ENCODE data around the gene POLR2H. TPM values are rescaled to one million over a fixed set of nuclear protein-coding genes. Genes with fewer than 3 reads are reported as not detected.

Gene POLR2H
- total RNA-seq, 1 experiment from 2014 or later: 156 TPM

- no peaks in the 10 kb centered on the region for H3K27me3 ChIP-seq (ENCODE audit: control insufficient read depth, insufficient read depth, low read length)
- peaks cover 11% of the 10 kb centered on the region for H3K4me1 ChIP-seq (ENCODE audit: control insufficient read depth, insufficient read depth, low read length)
- no peaks in the 10 kb centered on the region for H3K9me3 ChIP-seq (ENCODE audit: control insufficient read depth, insufficient read depth, low read depth, low read length)
- DNase-seq (ENCODE audit: low read depth, low spot score) (no peak), ATAC-seq (no peak)
- in situ Hi-C loops (cut with HindIII; ENCODE audit: low pct_unique_long_range_greater_than_20kb, low sequenced_read_pairs): no loop called here
- CTCF ChIA-PET: no interaction called here
- intact Hi-C loops (cut with micrococcal nuclease; ENCODE audit: unreplicated experiment): no loop called here
- H3K4me3 ChIP-seq (ENCODE audit: low read depth in 2 of 2, low read length in 2 of 2): no peak overlapping the region
- no TSS peak for BruUV-seq (replicated peaks)
- POLR2A ChIA-PET: no interaction called here
- TF ChIP-seq SIN3A (IDR thresholded peaks at IDR 0.05; ENCODE audit: borderline replicate concordance, insufficient read depth, low read depth, low read length) (no peak), POLR2AphosphoS5 (IDR thresholded peaks at IDR 0.05; ENCODE audit: low read depth, low read length) (no peak), CTCF (IDR thresholded peaks at IDR 0.05) (no peak), REST (IDR thresholded peaks at IDR 0.05; ENCODE audit: insufficient read depth in 1 of 2, low read depth in 2 of 2, low read length in 1 of 2) (no peak), TCF7L2 (IDR thresholded peaks at IDR 0.05; ENCODE audit: low read depth, low read length) (no peak)
- no peaks in the 10 kb centered on the region; the same call in 1 of the 2 replicates for H3K36me3 ChIP-seq (ENCODE audit: control insufficient read depth, insufficient read depth, low read length)
- H3K27ac ChIP-seq (ENCODE audit: low read length): no peak overlapping the region
Measured at GRCh38 chr3:184341925-184342324, 19.6 kb upstream of the POLR2H start.

- in situ Hi-C loops (cut with HindIII; ENCODE audit: low pct_unique_long_range_greater_than_20kb, low sequenced_read_pairs) (no loop called here), intact Hi-C loops (cut with micrococcal nuclease; ENCODE audit: unreplicated experiment) (no loop called here)
- CTCF ChIA-PET: no interaction called here
- DNase-seq (ENCODE audit: low read depth, low spot score) (no peak), ATAC-seq (no peak)
- Histone ChIP-seq H3K4me3 (ENCODE audit: low read depth in 2 of 2, low read length in 2 of 2) (no peak overlapping the region), H3K27ac (ENCODE audit: low read length) (no peak overlapping the region), H3K27me3 (ENCODE audit: control insufficient read depth, insufficient read depth, low read length) (no peaks in the 10 kb centered on the region), H3K4me1 (ENCODE audit: control insufficient read depth, insufficient read depth, low read length) (peaks cover 6% of the 10 kb centered on the region; the same call in 1 of the 2 replicates), H3K9me3 (ENCODE audit: control insufficient read depth, insufficient read depth, low read depth, low read length) (no peaks in the 10 kb centered on the region), H3K36me3 (ENCODE audit: control insufficient read depth, insufficient read depth, low read length) (no peaks in the 10 kb centered on the region; the same call in 1 of the 2 replicates)
- TF ChIP-seq TCF7L2 (IDR thresholded peaks at IDR 0.05; ENCODE audit: low read depth, low read length) (no peak), CTCF (IDR thresholded peaks at IDR 0.05) (no peak), POLR2AphosphoS5 (IDR thresholded peaks at IDR 0.05; ENCODE audit: low read depth, low read length) (no peak)
- no TSS peak for BruUV-seq (replicated peaks)
- POLR2A ChIA-PET: no interaction called here
Measured at GRCh38 chr3:184343200-184343876, 18.2 kb upstream of the POLR2H start.

Measured in Panc1 (cell line).